T-helper 17 cell (primary cell): ENCODE measurements around the gene ZSCAN29. TPM values are rescaled to one million over a fixed set of nuclear protein-coding genes. Genes with fewer than 3 reads are reported as not detected.

ENCODE experiments used
- ATAC-seq: fragments of 150-1000 bp; cut with Tn5 transposase; 2 replicates; pipeline ENCODE4 v1.10.0; 2021; ENCODE audit warnings: mild to moderate bottlenecking, moderate library complexity
- DNase-seq, 3 donors: peaks; one replicate each; pipeline versions ENCODE4 v3.0.0 to v3.0.0-alpha.2; 2020 to 2021
- H3K9me3 ChIP-seq: one replicate; pipeline ENCODE4 v1.7.0; 2013; ENCODE audit warnings: low read length, mild to moderate bottlenecking; ENCODE audit not compliant: control insufficient read depth, poor library complexity, severe bottlenecking
- H3K27ac Mint-ChIP-seq: one replicate; pipeline ENCODE4 v1.8.0; 2022; ENCODE audit warnings: mild to moderate bottlenecking, moderate library complexity, mixed read lengths
- H3K27me3 Mint-ChIP-seq: one replicate; pipeline ENCODE4 v1.8.0; 2022; ENCODE audit warnings: mixed read lengths
- H3K36me3 Mint-ChIP-seq: one replicate; pipeline ENCODE4 v1.8.0; 2022; ENCODE audit warnings: low read depth, mixed read lengths
- H3K4me1 Mint-ChIP-seq: one replicate; pipeline ENCODE4 v1.8.0; 2022; ENCODE audit warnings: mild to moderate bottlenecking, mixed read lengths
- H3K4me3 Mint-ChIP-seq: one replicate; pipeline ENCODE4 v1.8.0; 2022; ENCODE audit warnings: mild to moderate bottlenecking, moderate library complexity, mixed read lengths
- total RNA-seq, 4 donors: library from RNA in 2 of 4; stranded (reverse) in 2 of 4; gene quantifications; one replicate each; pipeline ENCODE4 v1.2.3 and lab custom pipeline; 2022 to 2026

The ZSCAN29 gene
- total RNA-seq, 2 donors from 2014 or later = 12.5 to 15.9 TPM

DNA sequence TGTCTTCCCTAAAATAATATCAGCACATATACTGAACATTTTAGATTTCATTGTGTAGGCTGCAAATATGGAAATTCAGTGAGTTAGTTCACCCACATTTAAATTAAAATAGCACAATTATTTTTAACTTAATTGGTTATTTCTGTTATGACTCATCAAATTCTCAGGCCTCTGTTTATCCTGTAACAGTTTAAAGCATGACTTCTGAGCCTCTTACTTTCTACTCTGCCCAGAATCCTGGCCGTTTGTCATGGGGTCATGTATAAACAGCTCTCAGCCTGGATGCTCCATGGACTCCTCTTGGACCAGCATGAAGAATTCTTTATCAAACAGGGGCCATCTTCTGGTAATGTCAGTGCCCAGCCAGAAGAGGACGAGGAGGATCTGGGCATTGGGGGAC is 12.2 kb upstream of the ZSCAN29 start:
- Mint-ChIP-seq H3K27me3 (no peaks in the 10 kb centered on the region), H3K27ac (no peak overlapping the region), H3K36me3 (peaks cover 22% of the 10 kb centered on the region), H3K4me1 (peaks cover 10% of the 10 kb centered on the region), H3K4me3 (no peak overlapping the region)
- ATAC-seq (no peak), DNase-seq (no peak)
- H3K9me3 ChIP-seq = no peaks in the 10 kb centered on the region

DNA sequence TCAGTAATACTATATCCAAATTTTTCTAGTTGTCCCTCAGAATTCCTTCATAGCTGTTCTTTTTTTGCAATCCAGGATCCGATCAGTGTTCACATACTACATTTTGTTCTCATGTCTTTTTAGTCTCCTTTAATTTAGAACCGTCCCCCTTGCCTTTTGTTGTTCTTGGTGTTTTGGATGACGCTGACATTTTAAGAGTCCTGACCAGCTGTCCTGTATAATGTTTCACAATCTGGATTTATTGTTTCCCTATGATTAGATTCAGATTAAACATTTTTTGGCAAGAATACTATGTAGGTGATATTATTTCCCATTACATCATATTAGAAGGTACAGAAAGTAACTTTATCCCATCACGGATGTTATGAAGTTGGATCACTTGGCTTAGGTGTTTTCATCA is 11.5 kb upstream of the ZSCAN29 start:
- Mint-ChIP-seq H3K27ac (no peak overlapping the region), H3K4me3 (no peak overlapping the region), H3K27me3 (no peaks in the 10 kb centered on the region), H3K36me3 (peaks cover 27% of the 10 kb centered on the region), H3K4me1 (peaks cover 10% of the 10 kb centered on the region)
- ATAC-seq (no peak), DNase-seq (no peak)
- no peaks in the 10 kb centered on the region for H3K9me3 ChIP-seq

DNA sequence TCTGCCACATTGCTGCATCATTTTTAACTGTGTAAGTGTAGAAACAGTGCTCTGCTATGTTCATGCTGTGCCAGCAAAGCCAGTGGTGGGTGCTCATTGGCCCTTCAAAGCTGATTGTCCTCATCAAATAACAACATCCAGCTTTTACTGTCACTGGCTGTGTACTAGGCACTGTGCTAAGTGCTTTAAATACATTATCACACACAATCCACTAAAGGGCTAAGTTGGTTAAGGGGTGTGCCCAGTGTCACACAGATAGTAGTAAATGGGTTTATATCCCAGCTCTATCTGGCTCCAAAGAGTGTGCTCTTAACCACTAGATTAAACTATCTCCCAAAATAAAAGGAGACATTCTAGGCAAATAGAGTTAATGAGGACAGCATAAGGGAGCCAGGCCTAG is 7.8 kb upstream of the ZSCAN29 start:
- Mint-ChIP-seq H3K4me3 (no peak overlapping the region), H3K27ac (peak overlapping the region; percentile 62), H3K4me1 (peaks cover 15% of the 10 kb centered on the region), H3K27me3 (no peaks in the 10 kb centered on the region), H3K36me3 (peaks cover 7% of the 10 kb centered on the region)
- no peak for ATAC-seq
- DNase-seq = no peak
- no peaks in the 10 kb centered on the region for H3K9me3 ChIP-seq

DNA sequence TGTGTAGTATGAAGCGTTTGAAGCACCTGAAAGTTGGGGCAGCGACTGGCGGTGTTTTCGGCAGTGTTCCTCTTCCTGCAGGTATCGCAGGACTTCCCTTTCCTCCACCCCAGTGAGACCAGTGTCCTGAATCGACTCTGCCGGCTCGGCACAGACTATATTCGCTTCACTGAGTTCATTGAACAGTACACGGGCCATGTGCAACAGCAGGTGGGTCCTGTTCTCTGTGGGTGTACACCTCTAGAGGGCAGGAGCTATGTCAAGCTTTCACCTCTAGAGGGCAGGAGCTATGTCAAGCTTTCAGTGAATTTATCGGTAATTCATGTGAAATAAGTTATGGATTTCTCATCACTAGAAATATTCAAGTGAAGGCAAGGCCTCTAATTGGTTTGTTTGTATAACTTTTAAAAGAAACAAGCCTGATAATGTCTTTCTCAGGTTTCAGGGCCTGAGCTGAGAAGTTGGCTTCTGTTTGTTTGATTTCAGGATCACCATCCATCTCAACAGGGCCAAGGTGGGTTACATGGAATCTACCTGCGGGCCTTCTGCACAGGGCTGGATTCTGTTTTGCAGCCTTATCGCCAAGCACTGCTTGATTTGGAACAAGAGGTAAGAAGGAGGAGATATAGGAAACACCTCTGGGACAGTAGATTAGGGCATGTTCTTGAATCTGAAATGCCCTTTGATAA is 5.3 kb upstream of the ZSCAN29 start:
- Mint-ChIP-seq H3K4me3 (no peak overlapping the region), H3K4me1 (peaks cover 29% of the 10 kb centered on the region), H3K27ac (no peak overlapping the region), H3K27me3 (no peaks in the 10 kb centered on the region), H3K36me3 (peaks cover 7% of the 10 kb centered on the region)
- no peaks in the 10 kb centered on the region for H3K9me3 ChIP-seq
- no peak for DNase-seq
- peak; percentile 78 for ATAC-seq

DNA sequence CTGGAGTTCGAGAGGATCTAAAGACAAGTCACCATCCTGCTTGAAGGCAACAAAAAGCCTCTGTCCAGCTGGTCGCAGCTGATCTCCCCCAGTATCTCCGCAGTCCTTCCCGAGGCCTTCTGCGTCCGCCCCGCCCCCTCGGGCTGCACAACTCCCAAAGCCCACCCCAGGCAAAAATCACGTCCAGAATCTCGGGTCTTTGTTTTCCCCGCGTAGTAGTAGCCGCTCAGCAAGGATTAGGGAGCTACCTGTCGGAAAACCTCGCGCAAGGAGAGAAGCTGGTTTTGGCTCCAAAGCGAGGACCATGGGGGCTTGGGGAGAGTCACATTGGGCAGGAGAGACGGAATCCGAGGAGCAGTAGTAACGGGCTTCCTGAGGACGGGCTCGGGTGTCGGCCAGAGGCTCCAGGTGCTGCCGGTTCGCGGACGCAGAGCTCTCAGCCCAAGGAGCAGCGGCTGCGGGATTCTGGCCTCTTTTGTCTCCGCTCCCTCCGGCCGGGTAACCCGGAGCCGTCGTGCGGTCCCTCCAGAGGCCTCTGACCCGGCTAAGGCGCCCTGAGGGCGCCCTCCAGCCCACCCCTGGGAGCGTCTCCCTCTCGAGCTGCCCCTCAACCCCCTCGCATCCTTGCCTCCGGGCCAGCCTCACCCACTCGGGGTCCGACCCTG is 401 bp downstream of the ZSCAN29 start:
- Mint-ChIP-seq H3K4me3 (peak overlapping the region; percentile 94), H3K27me3 (no peaks in the 10 kb centered on the region), H3K4me1 (peaks cover 39% of the 10 kb centered on the region), H3K27ac (peak overlapping the region; percentile 92), H3K36me3 (peaks cover 5% of the 10 kb centered on the region)
- no peaks in the 10 kb centered on the region for H3K9me3 ChIP-seq
- DNase-seq (no peak), ATAC-seq (peak; percentile 58)

DNA sequence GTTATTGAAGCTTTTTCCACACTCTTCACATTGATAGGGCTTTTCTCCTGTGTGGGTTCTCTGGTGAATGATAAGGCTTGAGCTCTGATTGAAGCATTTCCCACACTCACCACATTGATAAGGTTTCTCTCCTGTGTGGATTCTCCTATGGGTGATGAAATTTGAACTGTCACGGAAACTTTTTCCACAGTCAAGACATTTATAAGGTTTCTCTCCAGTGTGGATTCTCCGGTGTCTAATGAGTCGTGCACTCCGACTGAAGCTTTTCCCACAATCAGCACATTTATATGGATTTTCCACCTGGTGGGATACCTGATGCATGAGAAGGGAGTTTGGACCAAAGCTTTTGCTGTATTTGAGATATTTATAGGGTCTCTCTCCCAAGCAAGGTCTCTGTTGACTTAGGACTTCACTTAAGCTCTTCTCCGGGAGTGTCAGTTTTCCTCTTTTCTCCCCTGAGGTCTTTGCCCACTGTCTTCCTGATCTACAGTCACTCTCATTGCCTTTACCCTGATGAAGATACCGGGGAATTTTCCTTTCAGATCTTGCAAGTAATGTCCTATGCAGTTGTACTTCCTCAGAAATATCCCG is 9.4 kb downstream of the ZSCAN29 start:
- Mint-ChIP-seq H3K27ac (no peak overlapping the region), H3K27me3 (no peaks in the 10 kb centered on the region), H3K36me3 (peaks cover 5% of the 10 kb centered on the region), H3K4me1 (no peaks in the 10 kb centered on the region), H3K4me3 (no peak overlapping the region)
- ATAC-seq (no peak), DNase-seq (no peak)
- H3K9me3 ChIP-seq = peaks cover 31% of the 10 kb centered on the region

DNA sequence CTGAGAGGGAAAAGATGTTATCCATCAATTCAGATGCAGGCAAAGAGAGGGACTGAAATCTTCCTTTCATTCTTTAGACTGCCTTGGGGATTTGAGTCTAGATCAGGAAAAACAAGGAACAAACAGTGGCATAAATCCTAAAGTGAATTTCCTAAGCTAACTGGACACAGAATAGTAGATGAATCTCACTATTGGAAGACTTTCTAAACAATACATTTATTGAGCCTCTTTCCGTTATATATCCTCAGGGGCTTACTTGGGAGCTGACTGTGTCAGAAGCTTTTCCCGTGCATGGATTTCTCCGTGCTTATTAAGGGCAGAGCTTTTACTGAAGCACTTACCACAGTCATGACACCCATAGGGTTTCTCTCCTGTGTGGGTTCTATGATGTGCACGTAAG is 10.0 kb downstream of the ZSCAN29 start:
- DNase-seq (no peak), ATAC-seq (no peak)
- no peaks in the 10 kb centered on the region for H3K4me1 Mint-ChIP-seq
- peak overlapping the region; percentile 13 for H3K4me3 Mint-ChIP-seq
- no peak overlapping the region for H3K27ac Mint-ChIP-seq
- no peaks in the 10 kb centered on the region for H3K27me3 Mint-ChIP-seq
- peaks cover 31% of the 10 kb centered on the region for H3K9me3 ChIP-seq
- peaks cover 3% of the 10 kb centered on the region for H3K36me3 Mint-ChIP-seq

DNA sequence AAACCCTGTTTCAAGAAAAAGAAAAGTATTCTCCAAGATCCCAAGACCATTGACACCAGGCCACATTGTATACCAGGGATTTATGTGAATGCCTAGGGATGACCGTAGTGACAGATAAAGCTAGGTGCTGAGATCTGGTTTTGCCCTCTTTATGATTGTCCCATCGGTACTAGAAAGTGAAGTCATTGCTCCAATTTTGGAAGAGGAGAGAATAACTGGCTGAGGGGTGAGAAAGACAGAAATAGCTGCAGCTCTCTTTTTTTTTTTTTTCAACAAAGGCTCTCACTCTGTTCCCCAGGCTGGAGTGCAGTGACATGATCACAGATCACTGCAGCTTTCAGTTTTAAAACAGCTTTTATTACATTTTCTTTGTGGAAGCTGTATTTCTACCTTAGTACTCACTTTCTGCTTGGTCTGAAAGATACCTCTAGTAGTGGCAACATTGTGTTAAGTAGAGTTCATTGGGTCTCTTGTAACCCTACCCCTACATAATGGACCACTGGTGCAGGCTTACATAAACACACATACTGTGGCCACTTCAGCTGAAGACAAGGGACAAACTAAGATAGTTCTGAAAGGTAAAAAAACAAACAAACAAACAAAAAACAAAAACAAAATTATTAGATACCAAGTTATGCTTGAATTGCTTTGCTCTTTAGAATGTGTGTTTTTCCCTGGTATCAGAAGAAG is 18.0 kb downstream of the ZSCAN29 start:
- Mint-ChIP-seq H3K36me3 (no peaks in the 10 kb centered on the region), H3K27ac (no peak overlapping the region), H3K27me3 (no peaks in the 10 kb centered on the region), H3K4me3 (no peak overlapping the region), H3K4me1 (peaks cover 5% of the 10 kb centered on the region)
- no peaks in the 10 kb centered on the region for H3K9me3 ChIP-seq
- ATAC-seq (no peak), DNase-seq (no peak)

DNA sequence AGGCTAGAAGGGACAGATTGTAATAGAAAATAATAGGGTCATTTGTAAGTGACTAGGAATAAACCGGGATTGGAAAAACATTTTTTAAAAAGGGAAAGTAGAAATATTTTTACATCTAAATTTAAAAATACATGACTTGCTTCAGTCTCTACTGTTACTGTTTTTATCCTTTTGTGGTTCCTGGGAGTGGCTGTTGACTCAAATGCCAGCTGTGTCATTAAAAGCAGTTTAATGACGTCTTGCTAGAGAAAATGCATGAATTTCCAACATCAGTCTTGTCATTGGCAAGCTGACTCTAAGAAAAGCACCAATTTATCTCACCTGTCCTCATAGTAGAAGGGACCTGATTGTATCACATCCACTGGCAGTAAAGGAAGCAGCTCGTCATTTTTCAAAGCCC is 23.7 kb downstream of the ZSCAN29 start:
- Mint-ChIP-seq H3K36me3 (peaks cover 7% of the 10 kb centered on the region), H3K27ac (no peak overlapping the region), H3K4me1 (no peaks in the 10 kb centered on the region), H3K4me3 (no peak overlapping the region), H3K27me3 (no peaks in the 10 kb centered on the region)
- DNase-seq (no peak), ATAC-seq (no peak)
- H3K9me3 ChIP-seq = no peaks in the 10 kb centered on the region

DNA sequence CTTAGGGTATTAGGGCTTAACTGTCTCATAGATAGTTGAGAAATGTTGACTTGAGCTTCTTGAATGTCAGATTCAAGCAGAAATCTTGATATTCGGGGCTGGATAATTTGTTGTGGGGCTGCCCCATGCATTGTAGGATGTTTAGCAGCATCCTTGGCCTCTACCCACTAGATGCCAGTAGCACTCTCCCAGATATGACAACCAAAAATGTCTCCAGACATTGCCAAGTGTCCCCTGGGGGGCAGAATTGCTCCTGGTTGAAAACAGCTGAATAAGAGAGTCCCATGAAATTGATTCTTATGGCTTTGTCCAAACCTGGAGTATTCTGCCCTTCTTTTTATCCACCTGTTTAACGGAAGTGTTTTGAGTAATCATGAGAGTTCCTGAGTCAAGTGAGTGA is 24.5 kb downstream of the ZSCAN29 start:
- ATAC-seq (no peak), DNase-seq (no peak)
- Mint-ChIP-seq H3K36me3 (peaks cover 7% of the 10 kb centered on the region), H3K4me3 (no peak overlapping the region), H3K4me1 (no peaks in the 10 kb centered on the region), H3K27ac (no peak overlapping the region), H3K27me3 (no peaks in the 10 kb centered on the region)
- H3K9me3 ChIP-seq = no peaks in the 10 kb centered on the region

DNA sequence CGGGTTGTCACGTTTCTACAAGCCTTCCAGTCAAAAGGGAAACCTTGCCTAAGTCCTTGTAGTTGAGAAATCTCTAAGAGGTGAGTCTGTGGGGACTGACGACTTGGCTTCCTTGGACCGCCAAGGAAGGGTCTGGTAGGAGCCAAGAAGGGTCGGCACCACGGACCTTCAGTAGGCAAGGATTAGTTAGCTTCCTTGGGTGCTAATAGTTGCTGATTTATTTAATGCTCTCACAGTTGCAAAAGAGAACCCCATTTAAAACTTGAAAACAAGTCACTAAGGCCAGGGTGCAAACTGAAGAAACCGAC is 40.1 kb downstream of the ZSCAN29 start:
- no peaks in the 10 kb centered on the region for H3K9me3 ChIP-seq
- ATAC-seq = peak; percentile 12
- no peak for DNase-seq
- H3K4me1 Mint-ChIP-seq = peaks cover 16% of the 10 kb centered on the region
- H3K4me3 Mint-ChIP-seq = peak overlapping the region; percentile 94
- H3K27me3 Mint-ChIP-seq = no peaks in the 10 kb centered on the region
- peak overlapping the region; percentile 96 for H3K27ac Mint-ChIP-seq
- peaks cover 3% of the 10 kb centered on the region for H3K36me3 Mint-ChIP-seq

DNA sequence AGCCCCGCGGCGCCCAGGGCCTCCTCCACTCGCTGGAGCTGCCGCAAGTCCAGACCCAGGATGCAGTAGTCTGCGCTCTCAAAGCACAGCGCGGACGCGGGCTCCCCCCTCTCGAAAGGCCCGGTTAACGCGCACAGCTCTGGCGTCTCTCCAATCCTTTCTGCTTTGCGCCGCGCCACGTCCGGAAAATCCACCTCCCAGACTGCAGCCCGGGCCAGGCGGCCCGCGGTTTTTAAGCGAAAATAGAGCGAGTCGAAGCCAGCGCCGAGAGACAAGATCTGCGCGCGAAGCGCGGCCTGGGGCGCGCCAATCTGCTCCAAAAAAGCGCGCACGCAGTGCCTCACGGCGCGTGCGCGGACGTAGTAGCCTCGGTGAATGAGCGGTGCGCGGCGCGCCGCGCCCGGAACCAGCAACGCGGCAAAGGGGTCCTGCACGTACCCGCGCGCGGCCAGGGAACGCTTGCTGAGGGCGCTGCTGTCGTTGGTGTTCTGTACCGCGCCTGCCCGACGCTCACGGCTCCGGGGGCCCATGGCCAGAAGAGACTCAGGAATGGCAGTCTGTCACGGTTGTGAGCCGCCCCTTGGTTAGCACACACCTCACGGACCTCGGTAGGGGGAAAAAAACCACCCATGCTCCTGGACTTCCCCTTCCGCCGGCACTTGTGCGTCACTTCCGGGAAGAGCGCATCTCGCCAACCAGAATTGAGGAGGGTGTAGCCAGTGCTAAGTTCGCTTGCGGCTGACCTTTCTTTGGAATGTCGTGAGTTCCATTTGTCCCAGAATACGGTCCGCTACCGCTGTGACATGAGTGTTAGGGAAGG is 40.7 kb downstream of the ZSCAN29 start, which contains the start of gene LCMT2:
LCMT2 (minus strand) TSS at position 614 of the 820 bp plus-strand sequence; CDS start at position 530, 84 bp downstream.
- Mint-ChIP-seq H3K27ac (peak within 1 kb of the TSS; percentile 96), H3K4me3 (peak within 1 kb of the TSS; percentile 94), H3K36me3 (peaks cover 2% of the 10 kb centered on the region), H3K27me3 (no peaks in the 10 kb centered on the region), H3K4me1 (peaks cover 17% of the 10 kb centered on the region)
- DNase-seq (peak; percentile 72 to 83 (median 81)), ATAC-seq (peak; percentile 87)
- H3K9me3 ChIP-seq = no peaks in the 10 kb centered on the region
